Stimulated activated CD4-positive, alpha-beta T cell treated with anti-CD3 and anti-CD28 coated beads, Interleukin-1b, Interleukin-23, amount 100 ng/mL, for 4 hours (primary cell): Measurements from ENCODE around the gene CTXND1.
"Not testable (repeated sequence)": the region's sequence is repeated elsewhere in the genome, so short reads cannot be mapped to it uniquely, and the experiment has no call there.

Experiments
- DNase-seq, 2 donors: peaks; one replicate each; pipeline ENCODE4 v3.0.0-alpha.2; 2020; ENCODE audit warnings: low read depth in 2 of 2

The CTXND1 gene

DNA sequence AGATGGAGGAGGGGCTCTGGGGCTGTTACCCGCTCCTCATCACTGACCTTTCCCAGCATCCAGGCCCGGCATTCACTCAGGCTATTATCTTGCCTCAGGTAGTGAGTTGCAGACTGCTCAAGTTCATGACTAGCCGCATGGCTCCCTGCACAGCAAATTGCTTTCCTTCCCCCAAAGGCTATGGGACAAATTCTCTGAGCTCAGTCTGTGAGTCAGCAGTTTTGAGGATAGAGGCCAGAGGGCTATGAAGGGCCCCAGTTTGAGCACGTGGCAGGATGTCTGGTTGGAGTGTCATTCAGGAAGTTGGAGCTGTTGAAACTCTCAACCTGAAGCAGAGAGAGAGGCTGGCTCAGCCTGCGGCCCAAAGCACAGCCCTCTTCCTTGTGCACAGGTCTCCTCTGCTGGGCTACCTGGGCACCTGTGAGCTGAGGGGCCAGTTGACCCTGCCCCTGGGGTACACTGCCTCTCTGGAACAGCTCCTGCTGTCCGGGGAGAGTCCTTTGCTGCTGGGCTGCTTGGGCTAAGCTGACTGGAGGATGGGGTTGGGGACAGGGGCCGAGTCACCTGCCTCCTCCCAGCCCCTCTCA is 91.3 kb downstream of the CTXND1 start:
- peak in 1 of 2 donors; percentile 5 for DNase-seq

DNA sequence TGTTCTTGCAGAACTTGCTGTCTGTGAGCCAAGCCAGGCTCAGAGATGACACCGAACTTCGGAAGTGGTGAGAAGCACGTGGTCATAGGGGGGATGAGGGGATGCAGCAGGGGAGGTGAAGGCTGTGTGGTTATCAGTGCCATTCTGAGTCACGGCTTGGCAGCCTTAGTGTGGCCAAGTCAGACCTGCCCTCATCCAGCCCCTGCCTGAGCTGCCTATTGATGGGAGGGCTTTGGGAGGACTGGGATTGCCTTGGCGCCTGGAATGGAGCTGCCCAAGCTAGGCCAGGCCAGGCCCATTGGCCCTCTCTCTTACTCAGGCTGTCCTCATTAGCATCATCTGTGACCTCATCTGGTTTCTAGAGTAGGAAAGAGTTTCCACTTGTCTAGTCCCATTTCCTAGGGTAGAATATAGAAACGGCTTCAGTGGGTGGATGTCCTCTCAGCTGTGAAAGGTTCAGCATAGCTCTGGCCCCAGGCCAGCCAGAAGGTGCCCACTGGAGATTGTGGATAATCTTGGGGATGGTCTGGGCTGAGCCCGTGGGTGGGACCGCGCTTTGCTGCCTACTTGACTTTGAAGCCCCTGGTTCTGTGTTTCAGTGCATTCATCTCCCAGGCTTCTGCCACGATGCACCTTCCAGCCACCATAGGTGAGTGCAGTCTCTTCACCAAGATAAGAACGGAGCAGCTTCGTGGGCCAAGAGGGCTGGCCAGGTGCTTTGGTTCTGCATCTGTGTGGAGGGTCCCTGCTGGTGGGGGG is 92.0 kb downstream of the CTXND1 start:
- DNase-seq: no peak

DNA sequence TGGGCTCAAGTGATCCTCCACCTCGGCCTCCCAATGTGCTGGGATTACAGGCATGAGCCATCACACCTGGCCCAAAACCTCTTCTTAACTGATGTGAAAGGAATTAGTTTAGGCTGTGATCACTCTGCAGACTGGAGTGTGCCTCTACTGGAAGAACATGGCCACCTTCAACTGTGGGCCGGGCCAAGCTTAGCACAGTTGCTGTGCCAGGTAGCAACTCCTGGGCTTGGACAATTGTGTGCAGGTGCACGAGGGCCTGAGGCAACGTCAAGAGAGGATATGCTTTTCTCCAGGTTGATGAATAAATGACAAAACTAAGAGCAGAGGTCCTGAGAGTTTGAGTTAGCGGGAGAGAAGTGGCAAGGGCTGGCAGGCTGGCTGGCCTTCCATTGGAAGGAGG is 92.7 kb downstream of the CTXND1 start:
- DNase-seq: no peak

- no peak for DNase-seq
These were observed 94.8 kb downstream of the CTXND1 start for GRCh38 chr15:80157215-80157614.

GRCh38 chr15:80156176-80156720 is 95.8 kb downstream of the CTXND1 start:
- DNase-seq: no peak

GRCh38 chr15:80155378-80156175 is 96.4 kb downstream of the CTXND1 start:
- not testable (repeated sequence) for DNase-seq

GRCh38 chr15:80155001-80155377 is 97.0 kb downstream of the CTXND1 start:
- no peak for DNase-seq

DNA sequence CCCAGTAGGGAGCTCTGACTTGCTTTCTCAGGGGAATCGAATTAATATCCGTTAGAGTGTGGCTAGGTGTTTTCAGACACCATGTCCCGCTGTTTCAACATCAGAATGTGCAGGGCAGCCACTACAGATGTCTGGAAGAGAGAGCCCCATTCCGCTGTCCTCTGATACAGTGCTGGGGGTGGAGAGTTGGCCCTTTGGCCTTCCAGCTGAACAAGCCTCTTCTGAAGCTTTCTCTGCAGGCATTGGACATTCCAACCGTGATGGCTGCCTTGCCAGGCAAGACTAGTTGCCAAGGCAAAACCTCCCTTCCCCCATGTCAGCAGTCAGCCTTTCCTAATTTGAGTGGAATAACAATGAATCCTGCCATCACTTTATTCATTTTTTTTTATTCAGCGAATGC is 97.7 kb downstream of the CTXND1 start:
- DNase-seq: no peak

DNA sequence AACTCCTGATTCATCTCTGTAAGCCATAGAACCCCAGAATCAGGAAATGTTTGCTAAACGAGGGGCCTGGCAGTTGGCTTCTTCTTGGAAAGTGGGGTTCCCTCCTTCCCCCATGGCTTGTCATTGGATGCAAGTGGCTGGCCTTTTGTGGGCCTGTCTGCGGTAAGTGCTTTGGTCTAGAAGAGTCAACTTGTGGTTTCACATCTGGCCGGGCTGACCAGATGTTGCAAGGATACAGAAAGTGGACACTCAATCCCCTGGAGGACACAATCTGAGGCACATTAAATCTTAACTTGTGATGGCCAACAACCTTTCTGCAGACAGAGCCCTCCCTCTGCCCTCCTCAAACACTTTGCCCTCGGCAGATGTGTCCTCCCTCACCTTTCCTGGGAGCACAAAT is 98.1 kb downstream of the CTXND1 start:
- DNase-seq: no peak

DNA sequence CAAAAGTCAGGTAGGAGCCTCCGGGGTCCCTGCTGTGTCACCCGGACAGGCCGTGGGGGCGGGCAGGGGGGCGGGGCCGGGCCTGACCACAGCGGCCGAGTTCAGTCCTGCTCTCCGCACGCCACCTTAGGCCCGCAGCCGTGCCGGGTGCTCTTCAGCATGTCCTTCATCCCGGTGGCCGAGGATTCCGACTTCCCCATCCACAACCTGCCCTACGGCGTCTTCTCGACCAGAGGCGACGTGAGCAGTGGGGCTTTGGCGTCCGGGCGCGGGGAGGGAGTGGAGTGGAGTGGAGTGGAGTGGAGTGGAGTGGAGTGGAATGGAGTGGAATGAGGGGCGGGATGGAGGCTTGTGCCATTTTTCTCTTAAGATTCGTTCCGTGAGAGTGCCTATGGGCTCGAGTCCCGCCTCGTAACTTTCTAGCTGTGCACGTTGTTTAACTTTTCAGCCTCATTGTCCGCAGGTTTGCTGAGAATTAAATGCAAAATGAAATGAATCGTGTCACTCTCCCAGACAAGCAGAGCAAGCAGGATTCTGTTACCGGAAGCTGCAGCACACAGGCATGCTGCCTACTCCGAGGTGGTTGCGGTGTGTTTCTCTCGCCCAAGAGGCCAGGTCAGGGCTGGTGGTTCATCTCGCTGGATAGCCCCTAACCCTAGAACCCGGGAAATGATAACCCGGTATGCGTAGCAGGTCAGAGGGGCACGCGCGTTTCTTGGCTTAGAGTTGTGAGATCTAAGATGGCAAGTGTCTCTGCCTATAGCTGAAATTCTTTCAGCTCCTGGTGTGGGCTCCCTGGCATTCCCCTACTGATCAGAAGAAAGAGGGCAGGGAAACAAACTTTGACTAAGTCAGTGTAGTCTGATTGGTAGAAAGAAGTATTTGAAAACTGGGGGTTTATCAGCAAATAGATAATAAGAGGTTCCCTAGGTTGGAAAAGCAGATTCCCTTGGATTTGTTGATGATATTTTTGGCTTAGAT is 98.8 kb downstream of the CTXND1 start, which contains the start of gene FAH:
Gene FAH, plus strand, starts transcription at position 104 of the 981 bp plus-strand sequence. Its CDS starts 56 bp downstream, at position 160.
- peak in 1 of 2 donors; percentile 12 for DNase-seq

DNA sequence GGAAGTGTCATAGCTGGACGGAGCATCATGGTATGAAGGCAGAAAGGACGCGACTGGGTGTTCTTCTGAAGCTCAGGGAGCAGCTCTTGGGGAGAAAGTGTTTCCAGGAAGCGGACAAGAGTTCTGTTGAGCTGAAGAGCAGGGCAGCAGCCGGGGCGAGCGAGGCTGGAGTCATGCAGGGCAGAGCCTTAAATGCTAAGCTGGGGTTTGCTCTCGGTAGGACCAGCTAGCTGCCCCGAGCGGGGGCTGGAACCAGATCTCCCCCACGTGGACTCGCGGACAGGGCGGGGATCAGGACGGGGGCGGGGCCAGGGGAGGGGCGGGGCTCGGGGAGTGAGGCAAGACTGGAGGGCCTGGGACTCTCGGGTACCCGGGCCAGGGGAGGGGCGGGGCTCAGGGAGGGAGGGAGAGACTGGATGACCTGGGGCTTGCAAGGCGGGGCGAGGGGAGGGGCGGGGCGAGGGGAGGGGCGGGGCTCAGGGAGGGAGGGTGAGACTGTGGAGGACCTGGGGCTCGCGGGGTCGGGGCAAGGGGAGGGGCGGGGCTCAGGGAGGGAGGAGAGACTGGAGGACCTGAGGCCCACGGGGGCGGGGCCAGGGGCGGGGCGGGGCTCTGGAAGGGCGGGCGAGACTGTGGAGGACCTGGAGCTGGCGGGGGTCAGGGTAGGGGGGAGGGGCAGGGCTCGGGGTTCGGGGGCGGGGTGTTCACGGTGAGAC is 99.7 kb downstream of the CTXND1 start:
- peak; percentile 81 to 90 for DNase-seq

GRCh38 chr15:80151576-80151975 is 100.4 kb downstream of the CTXND1 start:
- DNase-seq: no peak

- DNase-seq: no peak
These were observed 100.9 kb downstream of the CTXND1 start for GRCh38 chr15:80151148-80151547.
